OCI-LY7 (cell line): ENCODE measurements around the gene NABP2. TPM values are rescaled to one million over a fixed set of nuclear protein-coding genes. Genes with fewer than 3 reads are reported as not detected.

Source experiments
- BruUV-seq: library from RNA; stranded (reverse); fragments of 400-500 nt; replicated peaks from 2 replicates; lab custom pipeline; 2021; lab: Mats Ljungman, UMichigan
- CTCF ChIA-PET: fragments of 300-600 bp; sonication (Branson Sonifier 250); formaldehyde crosslinking; loops from one replicate; lab custom pipeline; 2022; ENCODE audit warnings: antibody characterized with exemption; ENCODE audit not compliant: unreplicated experiment; lab: Charles Lee
- POLR2A ChIA-PET: fragments of 300-600 bp; sonication (Branson Sonifier 250); formaldehyde crosslinking; loops from one replicate; lab custom pipeline; 2022; ENCODE audit warnings: antibody characterized with exemption; lab: Charles Lee
- DNase-seq: peaks from one replicate; pipeline ENCODE4 v3.0.0-alpha.2; 2015; ENCODE audit warnings: low spot score
- H2AFZ ChIP-seq: fragments of 200-600 bp; sonication (generic), shearing (Covaris generic); 2 replicates; pipeline ENCODE4 v1.6.1; 2014; ENCODE audit warnings: mild to moderate bottlenecking, antibody characterized with exemption, low read length, moderate library complexity
- H3K27ac ChIP-seq: fragments of 200-600 bp; sonication (generic); 2 replicates; pipeline ENCODE4 v1.5.1; 2014; ENCODE audit warnings: mixed run types, low read depth, mild to moderate bottlenecking, moderate library complexity, low read length, inconsistent platforms; ENCODE audit not compliant: poor library complexity, severe bottlenecking
- H3K36me3 ChIP-seq: fragments of 200-600 bp; sonication (generic); 2 replicates; pipeline ENCODE4 v1.6.1; 2014; ENCODE audit warnings: mild to moderate bottlenecking, antibody characterized with exemption, low read length, moderate library complexity, mixed read lengths; ENCODE audit not compliant: insufficient read depth
- H3K4me1 ChIP-seq: fragments of 200-600 bp; sonication (generic); 2 replicates; pipeline ENCODE4 v1.5.1; 2014; ENCODE audit warnings: mild to moderate bottlenecking, low read length; ENCODE audit not compliant: insufficient read depth, poor library complexity, severe bottlenecking
- H3K4me2 ChIP-seq: fragments of 200-600 bp; sonication (generic); 2 replicates; pipeline ENCODE4 v1.6.1; 2014; ENCODE audit warnings: mild to moderate bottlenecking, low read length
- H3K4me3 ChIP-seq: fragments of 200-600 bp; sonication (generic); 2 replicates; pipeline ENCODE4 v1.5.1; 2014; ENCODE audit warnings: mild to moderate bottlenecking, low read depth, low read length; ENCODE audit not compliant: poor library complexity, severe bottlenecking
- H3K79me2 ChIP-seq: fragments of 200-600 bp; sonication (generic); 2 replicates; pipeline ENCODE4 v1.6.1; 2016; ENCODE audit warnings: low read depth, mild to moderate bottlenecking, low read length, moderate library complexity, mixed read lengths; ENCODE audit not compliant: insufficient read depth
- H3K9me2 ChIP-seq: fragments of 200-600 bp; sonication (generic); 2 replicates; pipeline ENCODE4 v1.6.1; 2016; ENCODE audit warnings: mild to moderate bottlenecking, low read length, mixed read lengths; ENCODE audit not compliant: insufficient read depth
- H3K9me3 ChIP-seq: fragments of 200-600 bp; sonication (generic); 2 replicates; pipeline ENCODE4 v1.6.1; 2014; ENCODE audit warnings: mild to moderate bottlenecking, mixed run types, low read length, mixed read lengths
- H4K20me1 ChIP-seq: fragments of 200-600 bp; sonication (generic); 2 replicates; pipeline ENCODE4 v1.6.1; 2014; ENCODE audit warnings: mild to moderate bottlenecking, antibody characterized with exemption, low read length, moderate library complexity, mixed read lengths; ENCODE audit not compliant: insufficient read depth
- EZH2phosphoT487 ChIP-seq: fragments of 200-600 bp; sonication (generic); IDR thresholded peaks from 2 replicates; pipeline ENCODE4 v1.6.1; 2018; ENCODE audit warnings: low read depth, borderline replicate concordance, mild to moderate bottlenecking, mixed run types, antibody characterized with exemption, low read length, moderate library complexity, mixed read lengths
- intact Hi-C: fragments of 100-400 bp; cut with micrococcal nuclease; formaldehyde crosslinking; loops from one replicate; pipeline ENCODE4 v1.10.0; 2022; ENCODE audit not compliant: unreplicated experiment
- total RNA-seq, 2 experiments: library from RNA; depleted of rRNA in 1 of 2; stranded (reverse); fragments of >200 nt in 1 of 2; shearing (Covaris generic) in 1 of 2; gene quantifications; 2 replicates each; pipeline ENCODE4 v1.2.3, GENCODE V29; 2014 to 2022
- TF ChIP-seq, protein P1 (sequence below): fragments of 200-600 bp; sonication (generic); conservative IDR thresholded peaks from 2 replicates; pipeline ENCODE4 v1.5.1; 2014; ENCODE audit warnings: mild to moderate bottlenecking, antibody characterized with exemption, low read length, moderate library complexity, mixed read lengths

The NABP2 gene
- total RNA-seq, 2 experiments from 2014 or later = 37.5 to 61.1 TPM

DNA sequence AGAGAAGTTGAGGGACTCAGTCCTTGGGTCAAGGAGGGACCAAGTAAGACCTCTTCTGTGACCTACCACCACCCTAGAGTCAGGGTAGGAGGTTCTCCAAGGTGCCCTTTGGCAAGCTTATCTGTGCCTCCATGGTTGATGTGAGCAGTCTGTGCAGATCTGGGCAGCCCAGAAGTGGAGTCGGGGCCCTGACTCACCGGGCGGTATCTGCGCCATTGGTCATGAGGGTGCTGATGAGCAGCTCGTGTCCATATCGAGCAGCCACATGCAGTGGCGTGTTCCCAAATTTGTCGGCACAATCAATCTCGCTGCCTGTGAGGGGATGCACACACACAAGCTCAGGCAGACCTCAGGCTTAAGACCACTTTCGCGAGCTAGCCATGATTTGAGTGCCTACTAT, 28.9 kb downstream of the NABP2 start:
- Histone ChIP-seq H3K4me2 (no peak overlapping the region), H3K4me3 (no peak overlapping the region), H3K9me2 (no peaks in the 10 kb centered on the region), H4K20me1 (0 out of 2 replicates have a peak, but pooled peaks cover 5% of the 10 kb centered on the region), H3K9me3 (no peaks in the 10 kb centered on the region), H3K4me1 (peaks cover 11% of the 10 kb centered on the region), H3K36me3 (peaks cover 77% of the 10 kb centered on the region), H2AFZ (no peak overlapping the region), H3K79me2 (peaks cover 17% of the 10 kb centered on the region; the same call in 1 of the 2 replicates), H3K27ac (no peak overlapping the region)
- no TSS peak for BruUV-seq
- CTCF ChIA-PET = no interaction called here
- DNase-seq = no peak
- POLR2A ChIA-PET = no interaction called here
- intact Hi-C loops = no loop called here
- TF ChIP-seq EZH2phosphoT487 = no peak
- TF ChIP-seq, protein P1, sequence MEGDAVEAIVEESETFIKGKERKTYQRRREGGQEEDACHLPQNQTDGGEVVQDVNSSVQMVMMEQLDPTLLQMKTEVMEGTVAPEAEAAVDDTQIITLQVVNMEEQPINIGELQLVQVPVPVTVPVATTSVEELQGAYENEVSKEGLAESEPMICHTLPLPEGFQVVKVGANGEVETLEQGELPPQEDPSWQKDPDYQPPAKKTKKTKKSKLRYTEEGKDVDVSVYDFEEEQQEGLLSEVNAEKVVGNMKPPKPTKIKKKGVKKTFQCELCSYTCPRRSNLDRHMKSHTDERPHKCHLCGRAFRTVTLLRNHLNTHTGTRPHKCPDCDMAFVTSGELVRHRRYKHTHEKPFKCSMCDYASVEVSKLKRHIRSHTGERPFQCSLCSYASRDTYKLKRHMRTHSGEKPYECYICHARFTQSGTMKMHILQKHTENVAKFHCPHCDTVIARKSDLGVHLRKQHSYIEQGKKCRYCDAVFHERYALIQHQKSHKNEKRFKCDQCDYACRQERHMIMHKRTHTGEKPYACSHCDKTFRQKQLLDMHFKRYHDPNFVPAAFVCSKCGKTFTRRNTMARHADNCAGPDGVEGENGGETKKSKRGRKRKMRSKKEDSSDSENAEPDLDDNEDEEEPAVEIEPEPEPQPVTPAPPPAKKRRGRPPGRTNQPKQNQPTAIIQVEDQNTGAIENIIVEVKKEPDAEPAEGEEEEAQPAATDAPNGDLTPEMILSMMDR = no peak

- BruUV-seq = no TSS peak
Measured at GRCh38 chr12:56255671-56256070, 31.5 kb downstream of the NABP2 start.

More at GRCh38 chr12:56255671-56256070, 31.5 kb downstream of the NABP2 start:
- no peak for TF ChIP-seq EZH2phosphoT487
- TF ChIP-seq, protein P1 = no peak
- Histone ChIP-seq H3K27ac (no peak overlapping the region), H3K79me2 (peaks cover 17% of the 10 kb centered on the region; the same call in 1 of the 2 replicates), H3K9me3 (no peaks in the 10 kb centered on the region), H4K20me1 (0 out of 2 replicates have a peak, but pooled peaks cover 5% of the 10 kb centered on the region), H3K9me2 (no peaks in the 10 kb centered on the region), H3K36me3 (peaks cover 57% of the 10 kb centered on the region), H3K4me1 (peaks cover 17% of the 10 kb centered on the region), H3K4me3 (no peak overlapping the region), H2AFZ (no peak overlapping the region), H3K4me2 (no peak overlapping the region)
- intact Hi-C loops = no loop called here
- POLR2A ChIA-PET = no interaction called here
- CTCF ChIA-PET = no interaction called here
- DNase-seq = no peak
